ENCODE measurements around the gene PRIM2.
"Not testable (repeated sequence)": the region's sequence is repeated elsewhere in the genome, so short reads cannot be mapped to it uniquely, and the experiment has no call there.

PRIM2 gene

DNA sequence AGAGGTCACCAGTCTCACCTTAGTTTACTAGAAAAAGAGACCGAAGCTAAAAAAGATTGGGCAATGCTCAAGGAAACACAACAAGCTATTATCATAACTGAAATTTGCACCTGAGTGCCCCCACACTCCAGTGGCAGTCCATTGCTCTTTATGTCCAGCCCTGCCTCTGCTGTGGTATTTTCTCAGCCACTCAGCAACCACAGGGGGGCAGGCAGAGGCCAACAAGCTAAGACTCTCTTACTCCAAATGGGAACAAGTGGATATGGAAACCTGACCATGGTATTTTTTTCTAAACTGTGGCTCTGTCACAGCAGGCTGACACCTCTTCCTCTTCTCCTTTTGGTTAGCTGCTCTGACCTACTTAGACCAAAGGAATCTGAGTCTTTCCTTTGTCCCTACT is 355.9 kb downstream of the PRIM2 start:
- DNase-seq (ENCODE audit: low read depth), result peak; percentile 19
- H3K4me3 ChIP-seq (ENCODE audit: low read length), result not testable (repeated sequence)
- TF ChIP-seq CTCF (IDR thresholded peaks at IDR 0.05; ENCODE audit: insufficient read depth, low read depth, low read length, missing control alignments), result peak; percentile 26

GRCh38 chr6:57675386-57675785 is 358.0 kb downstream of the PRIM2 start:
- DNase-seq (ENCODE audit: low read depth), result not testable (repeated sequence)

GRCh38 chr6:57696382-57696781 is 379.0 kb downstream of the PRIM2 start:
- DNase-seq (ENCODE audit: low read depth); H3K4me3 ChIP-seq (ENCODE audit: low read length): not testable (repeated sequence)

More at GRCh38 chr6:57675386-57675785, 358.0 kb downstream of the PRIM2 start:
- H3K4me3 ChIP-seq (ENCODE audit: low read length), result not testable (repeated sequence)
